HG03520 (cell line): ENCODE results near the gene POU2AF1.

Experiments used
- ATAC-seq: cut with Tn5 transposase; IDR thresholded peaks from one replicate; pipeline ENCODE4 v1.9.1; 2021; ENCODE audit warnings: mild to moderate bottlenecking, moderate library complexity; ENCODE audit not compliant: unreplicated experiment

POU2AF1 gene

GRCh38 chr11:111362887-111363411, 16.1 kb downstream of the POU2AF1 start:
- no peak for ATAC-seq

DNA sequence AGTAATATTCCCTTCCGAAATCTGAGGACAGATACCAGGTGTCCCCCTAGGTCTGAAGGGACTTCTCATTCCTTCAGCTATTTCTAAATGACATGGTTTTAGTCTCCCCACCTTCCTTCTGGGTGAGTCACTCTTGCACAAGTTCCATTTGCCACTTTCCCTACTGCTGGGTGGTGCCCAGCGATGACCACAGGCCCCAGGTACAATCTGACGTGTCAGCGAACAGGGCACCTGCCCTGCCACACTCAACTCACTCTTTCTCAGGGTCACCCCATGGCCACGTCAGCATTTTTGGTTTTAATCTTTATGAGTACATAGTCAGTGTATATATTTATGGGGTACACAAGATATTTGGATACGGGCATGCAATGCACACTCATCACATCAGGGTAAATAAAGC, 17.2 kb downstream of the POU2AF1 start:
- ATAC-seq, result no peak

GRCh38 chr11:111361052-111361801, 17.8 kb downstream of the POU2AF1 start:
- ATAC-seq, result no peak

DNA sequence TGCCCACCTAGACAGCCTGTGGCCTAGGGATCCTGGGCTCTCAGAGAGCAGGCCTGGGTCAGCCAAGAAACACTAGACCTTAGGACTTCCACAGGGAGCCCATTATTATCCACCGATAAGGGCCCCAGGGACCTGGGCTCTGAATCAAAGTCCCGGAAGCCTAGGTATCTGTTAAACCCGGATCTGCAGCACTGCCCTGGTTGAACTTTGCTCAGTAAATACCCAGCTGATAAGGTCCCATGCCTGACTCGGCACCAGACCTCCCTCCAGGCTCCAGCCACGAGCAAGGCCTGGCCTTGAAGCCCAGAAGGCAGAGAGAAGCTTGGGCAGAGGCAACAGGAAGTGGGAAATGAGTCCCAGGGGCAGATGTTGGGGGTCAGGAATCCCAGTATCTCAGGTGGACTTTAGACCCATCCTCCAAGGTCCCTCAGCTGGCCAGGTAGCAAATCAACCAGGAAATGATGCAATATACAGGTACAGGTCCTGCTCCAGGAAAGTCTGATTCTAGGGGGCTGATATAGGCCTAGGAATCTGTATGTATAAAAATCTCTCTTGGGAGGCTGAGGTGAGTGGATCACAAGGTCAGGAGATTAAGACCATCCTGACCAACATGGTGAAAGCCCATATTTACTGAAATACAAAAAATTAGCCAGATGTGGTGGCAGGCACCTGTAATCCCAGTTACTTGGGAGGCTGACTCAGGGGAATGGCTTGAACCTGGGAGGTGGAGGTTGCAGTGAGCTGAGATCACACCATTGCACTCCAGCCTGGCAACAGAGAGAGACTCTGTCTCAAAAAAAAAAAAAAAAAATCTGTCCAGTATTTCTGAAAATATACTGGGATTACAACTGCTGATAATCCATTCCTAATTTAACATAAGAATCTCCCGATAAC, 18.7 kb downstream of the POU2AF1 start:
- ATAC-seq, result no peak

- no peak for ATAC-seq
These were observed 19.6 kb downstream of the POU2AF1 start for GRCh38 chr11:111359223-111360149.

- ATAC-seq, result no peak
These were observed 20.8 kb downstream of the POU2AF1 start for GRCh38 chr11:111358038-111359001.

DNA sequence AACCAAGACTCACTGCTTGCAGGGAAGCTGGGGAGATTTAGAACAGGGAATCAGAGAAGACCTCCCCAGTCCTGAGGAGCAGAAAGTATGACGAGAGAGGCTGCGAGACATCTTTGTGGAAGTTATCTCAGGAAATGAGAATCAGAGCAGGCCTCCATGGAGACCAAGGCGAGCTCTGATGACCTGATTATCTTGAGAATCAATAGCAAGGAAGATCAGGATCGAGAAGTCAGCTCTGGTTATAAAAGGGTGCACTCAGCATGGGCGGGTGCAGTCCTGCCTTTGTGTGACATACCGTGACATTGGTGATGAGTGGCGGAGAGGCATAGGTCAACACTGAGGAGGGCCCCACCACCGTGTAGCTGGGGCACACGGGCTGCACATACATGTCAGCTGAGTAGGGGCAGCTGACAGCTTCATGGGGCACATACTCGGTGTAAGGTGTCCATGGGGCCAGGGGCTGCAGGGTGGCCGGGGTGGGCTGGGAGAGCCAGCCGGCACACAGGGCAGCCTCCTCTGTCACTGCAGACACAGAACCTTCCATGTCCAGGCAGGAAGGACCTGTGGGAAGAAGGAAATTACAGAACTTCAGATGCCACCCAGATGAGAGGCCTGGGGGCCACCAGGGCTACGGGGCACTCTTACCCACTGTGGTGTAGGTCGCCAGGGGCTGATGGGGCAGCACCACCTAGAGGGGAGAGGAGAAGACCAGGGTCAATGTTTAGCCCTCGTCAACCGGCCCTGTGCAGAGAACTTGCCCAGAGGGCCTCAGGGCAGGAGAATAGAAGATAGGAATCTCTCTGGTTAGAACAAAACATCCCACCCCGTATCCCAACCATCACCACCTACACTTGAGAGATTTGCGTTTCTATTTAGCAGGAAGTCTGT, 21.7 kb downstream of the POU2AF1 start:
- no peak for ATAC-seq

- no peak for ATAC-seq
These were observed 22.4 kb downstream of the POU2AF1 start for GRCh38 chr11:111356660-111357048.

- ATAC-seq, result no peak
These were observed 23.0 kb downstream of the POU2AF1 start for GRCh38 chr11:111355956-111356659.

GRCh38 chr11:111355101-111355500, 24.0 kb downstream of the POU2AF1 start:
- no peak for ATAC-seq

GRCh38 chr11:111354601-111354891, 24.5 kb downstream of the POU2AF1 start:
- ATAC-seq, result no peak

DNA sequence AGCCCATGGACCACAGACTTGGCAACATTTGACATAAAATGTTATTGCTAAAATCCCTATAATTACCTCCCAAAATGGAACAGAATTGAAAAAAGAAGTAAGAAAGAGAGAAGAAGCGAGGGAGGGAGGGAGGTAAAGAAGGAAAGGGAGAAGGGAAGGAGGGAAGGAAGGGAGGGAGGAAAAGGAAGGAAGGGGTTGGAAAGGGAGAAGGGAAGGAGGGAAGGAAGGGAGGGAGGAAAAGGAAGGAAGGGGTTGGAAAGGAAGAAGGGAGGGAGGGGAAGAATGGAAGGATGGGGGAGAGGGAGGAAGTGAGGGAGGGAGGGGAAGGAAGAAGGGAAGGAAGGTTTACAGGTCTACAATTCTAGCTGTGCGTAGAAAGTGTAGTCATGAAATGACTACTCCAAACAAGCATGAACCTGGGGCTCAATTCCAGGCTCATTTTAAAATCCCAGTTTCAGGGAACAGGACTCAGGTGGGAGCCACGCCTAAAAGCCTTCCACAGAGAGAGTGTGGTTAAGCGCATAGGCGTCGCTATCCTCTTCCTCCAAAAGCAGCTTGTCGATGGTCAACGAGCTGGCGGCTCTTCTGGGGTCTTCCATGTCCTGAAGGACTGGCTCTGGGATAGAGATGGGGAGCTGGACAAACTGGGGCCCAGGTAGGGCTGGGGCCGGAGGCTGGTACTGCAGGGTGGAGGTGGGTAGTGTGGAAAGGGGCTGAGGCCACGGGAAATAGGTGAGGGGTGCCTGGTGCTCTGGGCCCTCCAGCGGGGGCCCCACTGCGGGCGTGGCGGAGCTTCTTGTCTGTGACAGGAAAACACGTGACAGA, 25.1 kb downstream of the POU2AF1 start:
- ATAC-seq, result no peak

DNA sequence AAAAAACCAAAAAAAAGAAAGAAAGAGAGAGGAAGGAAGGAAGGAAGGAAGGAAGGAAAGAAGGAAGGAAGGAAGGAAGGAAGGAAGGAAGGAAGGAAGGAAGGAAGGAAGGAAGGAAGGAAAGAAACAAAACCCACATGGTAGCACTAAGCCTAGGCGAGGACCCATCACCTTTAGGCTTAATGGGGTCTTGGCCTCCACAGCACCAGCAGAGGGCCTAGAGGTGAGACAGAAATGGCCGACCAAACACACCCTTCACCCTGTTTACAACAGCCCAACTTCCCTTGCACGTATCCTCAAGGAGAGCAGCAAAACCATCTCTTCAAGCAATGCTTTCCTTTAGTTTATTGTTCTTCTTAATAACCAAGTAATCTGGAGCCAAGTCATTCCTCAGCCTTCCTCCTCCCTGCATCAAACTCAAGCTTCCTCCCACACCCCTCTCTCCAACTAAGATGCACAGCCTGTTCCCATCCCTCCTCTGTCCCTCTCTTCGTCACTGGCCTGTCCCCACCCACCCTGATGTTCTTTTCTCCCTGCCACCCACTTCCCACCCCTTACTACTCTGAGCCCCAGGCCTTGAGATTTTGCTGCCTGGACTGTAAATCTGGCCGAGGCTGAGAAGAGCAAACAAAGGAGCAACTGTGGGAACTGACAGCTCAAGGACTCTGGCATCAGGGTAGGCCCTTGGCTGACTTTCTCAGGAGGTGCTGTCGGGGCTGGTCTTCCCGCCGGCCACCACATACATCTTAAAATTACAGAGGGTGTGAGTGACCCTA, 26.0 kb downstream of the POU2AF1 start:
- ATAC-seq, result no peak

- no peak for ATAC-seq
These were observed 26.8 kb downstream of the POU2AF1 start for GRCh38 chr11:111352231-111352746.

GRCh38 chr11:111351374-111352055, 27.6 kb downstream of the POU2AF1 start:
- ATAC-seq, result no peak

- no peak for ATAC-seq
These were observed 28.3 kb downstream of the POU2AF1 start for GRCh38 chr11:111350811-111351210.
